Measurements from ENCODE around the gene STUM.

DNA sequence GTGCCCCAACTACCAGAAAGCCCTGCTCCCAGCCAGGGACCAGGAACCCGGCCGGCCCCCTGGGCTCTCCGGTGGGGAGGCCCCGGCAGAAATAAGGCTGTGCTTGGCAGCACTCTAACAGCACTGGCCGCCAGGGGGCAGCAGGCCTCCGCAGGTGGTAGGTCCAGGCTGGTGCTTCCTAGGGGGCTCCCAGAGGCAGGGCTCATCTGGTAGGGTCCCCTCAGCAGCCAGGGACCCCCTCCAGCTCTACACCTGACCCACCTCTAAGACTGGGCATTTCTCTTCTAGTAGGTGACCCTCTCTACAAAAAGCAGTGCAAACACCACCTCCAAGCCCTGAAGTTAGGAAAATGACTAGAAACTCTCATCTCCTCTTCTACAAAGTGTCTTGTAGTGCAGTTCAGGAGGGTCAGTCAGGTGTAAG, 85.6 kb downstream of the STUM start:
- TF ChIP-seq, protein P1, sequence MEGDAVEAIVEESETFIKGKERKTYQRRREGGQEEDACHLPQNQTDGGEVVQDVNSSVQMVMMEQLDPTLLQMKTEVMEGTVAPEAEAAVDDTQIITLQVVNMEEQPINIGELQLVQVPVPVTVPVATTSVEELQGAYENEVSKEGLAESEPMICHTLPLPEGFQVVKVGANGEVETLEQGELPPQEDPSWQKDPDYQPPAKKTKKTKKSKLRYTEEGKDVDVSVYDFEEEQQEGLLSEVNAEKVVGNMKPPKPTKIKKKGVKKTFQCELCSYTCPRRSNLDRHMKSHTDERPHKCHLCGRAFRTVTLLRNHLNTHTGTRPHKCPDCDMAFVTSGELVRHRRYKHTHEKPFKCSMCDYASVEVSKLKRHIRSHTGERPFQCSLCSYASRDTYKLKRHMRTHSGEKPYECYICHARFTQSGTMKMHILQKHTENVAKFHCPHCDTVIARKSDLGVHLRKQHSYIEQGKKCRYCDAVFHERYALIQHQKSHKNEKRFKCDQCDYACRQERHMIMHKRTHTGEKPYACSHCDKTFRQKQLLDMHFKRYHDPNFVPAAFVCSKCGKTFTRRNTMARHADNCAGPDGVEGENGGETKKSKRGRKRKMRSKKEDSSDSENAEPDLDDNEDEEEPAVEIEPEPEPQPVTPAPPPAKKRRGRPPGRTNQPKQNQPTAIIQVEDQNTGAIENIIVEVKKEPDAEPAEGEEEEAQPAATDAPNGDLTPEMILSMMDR (IDR thresholded peaks at IDR 0.05), result peak; percentile 92 to 97 (median 96)
- no peak for TF ChIP-seq POLR2A (IDR thresholded peaks at IDR 0.05)
